RPMI8226 (cell line): Measurements from ENCODE around the gene OGN.
A peak's percentile ranks its signal among the peaks of the same experiment; 100 is the strongest.
"Not testable (repeated sequence)": the region's sequence is repeated elsewhere in the genome, so short reads cannot be mapped to it uniquely, and the experiment has no call there.

Source experiments
- DNase-seq: peaks from one replicate; pipeline ENCODE4 v3.0.0-alpha.2; 2015

Gene OGN, protein sequence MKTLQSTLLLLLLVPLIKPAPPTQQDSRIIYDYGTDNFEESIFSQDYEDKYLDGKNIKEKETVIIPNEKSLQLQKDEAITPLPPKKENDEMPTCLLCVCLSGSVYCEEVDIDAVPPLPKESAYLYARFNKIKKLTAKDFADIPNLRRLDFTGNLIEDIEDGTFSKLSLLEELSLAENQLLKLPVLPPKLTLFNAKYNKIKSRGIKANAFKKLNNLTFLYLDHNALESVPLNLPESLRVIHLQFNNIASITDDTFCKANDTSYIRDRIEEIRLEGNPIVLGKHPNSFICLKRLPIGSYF

DNA sequence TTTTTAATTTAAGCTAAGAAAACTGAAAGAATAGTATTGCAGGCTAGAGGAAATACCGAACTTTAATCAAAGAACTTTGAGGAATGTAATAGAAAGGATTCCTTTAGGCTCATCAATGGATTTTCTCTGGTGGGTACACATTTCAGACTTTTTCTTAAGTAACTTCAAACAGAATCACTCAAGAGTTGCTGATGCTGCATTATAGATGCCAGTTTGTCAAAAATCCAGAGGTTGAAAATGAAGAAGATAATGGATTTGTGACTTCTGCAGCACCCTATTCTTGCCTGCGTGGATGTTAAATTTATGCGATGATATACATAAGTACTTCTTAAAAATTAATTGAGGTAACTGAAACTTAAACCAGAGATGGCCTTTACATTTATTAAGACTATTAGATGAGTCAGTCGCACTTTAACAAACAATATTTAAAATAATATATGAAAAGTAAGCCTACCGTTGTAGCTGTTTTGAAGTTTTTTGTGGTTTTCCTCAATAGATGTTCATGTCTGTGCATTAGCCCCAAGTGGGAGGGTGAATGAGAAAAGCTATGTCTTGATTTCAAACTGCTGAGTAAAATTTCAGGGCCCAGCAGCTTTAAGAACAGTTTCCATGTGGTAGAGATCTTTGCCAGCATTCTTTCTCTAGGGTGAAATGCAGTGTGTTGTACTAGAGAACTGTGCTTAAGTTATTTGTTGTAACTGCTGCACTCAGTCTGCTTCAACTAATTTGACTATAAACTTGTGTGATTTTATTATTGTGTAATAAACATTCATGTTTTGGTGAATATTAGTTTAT lies at the start of gene OGN:
Gene OGN (minus strand): TSS at position 537 of the 795 bp plus-strand sequence. CDS start 1,171 bp downstream, outside the sequence.
- DNase-seq: no peak

GRCh38 chr9:92446536-92446935 lies 42.2 kb upstream of the OGN start:
- no peak for DNase-seq

DNA sequence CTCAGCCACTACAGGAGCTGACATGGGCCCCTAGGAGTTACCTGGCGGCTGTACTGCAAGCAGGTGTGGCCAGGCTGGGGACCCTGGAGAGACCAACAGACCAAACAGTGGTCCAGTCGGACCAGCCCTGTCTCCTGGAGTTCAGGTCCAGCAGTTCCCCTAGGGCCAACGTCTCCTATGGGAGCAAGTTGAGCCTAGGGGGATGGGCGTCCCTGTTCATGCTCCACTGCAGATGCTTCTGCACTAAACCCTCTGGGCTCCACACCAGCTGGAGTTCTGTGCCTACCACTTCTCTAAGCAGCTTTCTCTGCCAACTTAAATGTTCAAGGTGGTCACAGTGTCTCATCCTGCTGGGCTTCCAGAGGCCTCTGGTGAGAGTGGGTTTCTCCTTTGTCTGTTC lies 40.5 kb upstream of the OGN start:
- no peak for DNase-seq

GRCh38 chr9:92440751-92441046 lies 36.3 kb upstream of the OGN start:
- DNase-seq: no peak

GRCh38 chr9:92439921-92440750 lies 35.8 kb upstream of the OGN start:
- DNase-seq: no peak

GRCh38 chr9:92438900-92439526 lies 34.6 kb upstream of the OGN start:
- DNase-seq: no peak

DNA sequence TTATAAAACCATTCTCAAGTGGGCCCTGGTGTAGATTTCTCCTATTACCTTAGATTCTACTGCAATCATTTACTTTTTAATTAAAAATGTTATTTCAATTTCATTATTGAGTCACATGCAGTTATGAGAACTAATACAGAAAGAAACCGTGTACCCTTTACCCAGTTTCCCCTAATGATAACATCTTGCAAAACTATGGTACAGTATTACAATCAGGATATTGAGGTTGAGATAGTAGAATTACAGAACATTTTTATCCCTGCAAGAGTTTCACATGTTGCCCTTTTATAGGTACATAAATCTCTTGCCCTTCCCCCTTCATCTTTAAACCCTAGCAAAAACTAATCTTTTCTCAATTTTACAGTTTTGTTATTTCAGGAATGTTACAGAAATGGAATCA lies 30.9 kb upstream of the OGN start:
- DNase-seq: no peak

DNA sequence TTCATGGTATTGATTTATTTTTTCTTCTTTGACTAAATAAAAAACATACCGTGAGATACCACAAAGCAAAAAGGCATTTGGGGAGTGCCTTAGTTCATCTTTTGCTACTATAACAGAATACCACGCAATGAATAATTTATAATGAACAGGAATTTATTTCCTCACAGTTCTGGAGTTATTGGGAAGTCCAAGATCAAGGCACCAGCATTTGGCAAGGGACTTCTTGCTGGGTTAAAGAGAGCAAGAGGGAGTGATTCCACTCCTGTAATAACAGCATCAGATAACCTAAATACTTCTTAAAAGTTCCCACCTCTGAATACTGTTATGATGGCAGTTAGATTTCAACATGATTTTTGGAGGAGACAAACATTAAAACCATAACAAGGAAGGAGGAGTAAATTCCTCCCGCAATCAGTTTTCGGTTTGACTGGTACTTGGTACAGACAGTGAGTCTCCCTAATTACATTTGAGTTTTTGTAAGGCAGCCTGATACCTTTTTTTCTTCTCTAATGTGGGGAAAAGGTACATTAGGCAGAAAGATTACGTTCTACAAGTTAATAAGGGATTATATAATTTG lies 28.7 kb upstream of the OGN start:
- no peak for DNase-seq

DNA sequence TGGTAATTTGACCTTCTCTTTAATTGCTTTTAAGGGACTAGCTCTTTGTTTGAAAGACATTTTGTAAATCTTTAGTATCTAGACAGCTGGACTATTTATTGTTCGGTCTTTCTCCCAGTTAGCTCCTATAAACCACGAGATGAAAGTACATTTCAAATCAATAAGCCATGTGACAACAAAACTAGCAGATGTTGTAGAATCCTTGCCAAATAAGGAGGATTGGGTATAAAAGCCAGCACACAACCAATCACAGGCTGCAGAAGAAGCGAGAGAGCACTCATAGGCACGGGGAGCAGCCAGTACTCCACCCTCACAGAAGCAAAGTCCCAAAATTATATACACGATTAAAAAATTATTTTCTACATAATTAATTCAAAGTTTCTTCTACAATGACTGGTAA lies 28.0 kb upstream of the OGN start:
- DNase-seq: no peak

- no peak for DNase-seq
Observed at GRCh38 chr9:92429836-92430235, 25.5 kb upstream of the OGN start.

DNA sequence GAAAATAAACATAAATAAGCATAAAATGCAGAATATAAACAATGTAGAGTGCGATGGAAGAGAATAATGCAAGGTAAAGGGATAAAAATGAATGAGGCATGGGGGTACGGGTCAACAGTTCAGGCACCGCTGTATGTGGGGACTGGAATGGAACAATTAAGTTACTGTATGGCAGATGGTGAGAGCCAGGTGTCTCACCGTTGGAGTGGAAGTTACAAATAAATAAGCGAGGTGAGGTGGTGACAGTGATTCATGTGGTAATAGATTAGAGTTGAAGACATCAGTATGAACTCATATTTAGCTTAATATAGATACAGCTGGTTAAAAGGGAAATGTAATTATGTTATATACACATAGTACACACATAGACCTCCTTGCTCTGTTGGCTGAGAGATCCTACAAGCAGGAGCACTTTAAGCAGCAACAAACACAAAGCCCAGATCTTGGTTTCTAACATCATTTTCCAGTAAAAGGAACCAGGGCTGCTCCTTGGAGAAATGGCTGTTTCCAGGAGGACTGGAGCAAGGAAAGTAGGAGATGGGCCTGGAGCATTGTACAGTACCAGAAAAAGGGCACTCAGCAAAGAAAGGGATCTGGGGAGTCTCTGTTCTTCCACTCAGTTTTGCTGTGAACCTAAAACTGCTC lies 22.2 kb upstream of the OGN start:
- no peak for DNase-seq

GRCh38 chr9:92425474-92425873 lies 21.1 kb upstream of the OGN start:
- DNase-seq: no peak

DNA sequence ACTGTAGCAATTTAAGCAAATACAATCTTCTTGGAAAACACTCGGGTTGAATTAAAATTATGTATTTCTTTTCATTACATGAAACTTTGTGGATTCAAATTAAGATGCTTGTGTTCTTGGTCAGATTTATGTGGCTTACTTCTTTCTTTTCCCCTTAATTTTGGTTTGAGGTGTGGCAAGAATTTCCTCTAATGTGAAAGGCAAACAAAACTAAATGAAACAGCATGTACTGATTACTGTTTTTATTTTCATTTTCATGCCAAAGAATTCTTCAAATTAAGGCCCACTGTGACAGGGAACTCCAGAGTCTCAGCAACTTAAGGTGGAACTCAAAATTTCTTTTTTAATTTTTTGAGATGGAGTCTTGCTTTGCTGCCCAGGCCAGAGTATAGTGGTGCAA lies 20.0 kb upstream of the OGN start, which contains the start of gene OMD:
Gene OMD (minus strand): TSS at position 132 of the 400 bp plus-strand sequence. CDS start 6,913 bp downstream, outside the sequence.
- DNase-seq: no peak

- no peak for DNase-seq
Observed at GRCh38 chr9:92423612-92424011, 19.2 kb upstream of the OGN start.

- no peak for DNase-seq
Observed at GRCh38 chr9:92422611-92423338, 18.4 kb upstream of the OGN start.

DNA sequence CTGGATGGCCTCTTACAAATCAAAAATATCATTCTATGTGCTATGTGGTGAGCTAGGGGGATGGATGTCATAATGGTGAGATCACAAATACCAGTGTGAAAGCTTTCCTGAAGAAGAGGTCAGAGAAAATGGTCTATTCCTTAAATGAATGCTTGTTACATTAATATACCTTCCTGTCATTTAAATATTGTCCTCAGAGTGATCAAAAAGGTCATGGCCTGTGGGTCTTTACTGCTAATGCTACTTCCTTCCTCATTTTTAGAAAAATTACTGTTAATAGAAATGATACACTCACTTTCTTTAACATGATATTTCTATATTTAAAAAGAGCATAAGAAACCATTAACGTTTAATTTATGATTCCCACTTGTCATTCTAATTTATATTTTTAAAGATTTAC lies 10.2 kb upstream of the OGN start:
- DNase-seq: no peak

- not testable (repeated sequence) for DNase-seq
Observed at GRCh38 chr9:92411157-92411556, 6.8 kb upstream of the OGN start.

DNA sequence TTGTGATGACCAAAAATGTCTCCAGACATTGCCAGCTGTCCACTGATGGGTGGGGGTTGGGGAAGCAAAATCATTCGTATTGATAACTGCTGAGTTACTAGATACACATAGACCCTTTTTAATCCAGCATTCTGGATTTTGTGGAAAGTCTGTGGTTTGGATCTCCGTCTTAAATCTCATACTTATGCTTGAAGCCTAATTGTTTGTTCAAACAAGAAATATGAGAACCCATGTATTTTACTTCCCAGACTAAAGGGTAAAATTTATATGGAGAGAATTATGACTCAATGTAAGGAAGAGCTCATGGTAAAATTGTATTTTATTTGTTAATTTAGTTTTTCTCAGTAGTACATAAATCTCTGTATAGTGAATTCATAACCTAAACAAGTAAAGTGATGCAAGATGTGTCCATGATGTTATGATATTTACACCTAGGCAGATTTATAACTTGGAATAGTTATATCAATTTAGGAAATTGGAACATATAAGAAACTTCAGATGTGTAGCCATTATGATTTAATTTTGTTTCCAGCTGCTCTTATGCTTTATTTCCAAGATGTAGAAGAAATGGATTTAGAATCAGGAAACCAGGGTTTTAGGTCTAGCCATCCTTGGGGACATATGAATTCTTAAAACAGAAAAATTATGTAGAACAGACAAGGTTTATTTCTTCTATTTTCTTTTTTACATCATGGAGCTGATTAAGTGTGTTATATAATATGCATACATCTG lies 4.5 kb upstream of the OGN start:
- no peak for DNase-seq

DNA sequence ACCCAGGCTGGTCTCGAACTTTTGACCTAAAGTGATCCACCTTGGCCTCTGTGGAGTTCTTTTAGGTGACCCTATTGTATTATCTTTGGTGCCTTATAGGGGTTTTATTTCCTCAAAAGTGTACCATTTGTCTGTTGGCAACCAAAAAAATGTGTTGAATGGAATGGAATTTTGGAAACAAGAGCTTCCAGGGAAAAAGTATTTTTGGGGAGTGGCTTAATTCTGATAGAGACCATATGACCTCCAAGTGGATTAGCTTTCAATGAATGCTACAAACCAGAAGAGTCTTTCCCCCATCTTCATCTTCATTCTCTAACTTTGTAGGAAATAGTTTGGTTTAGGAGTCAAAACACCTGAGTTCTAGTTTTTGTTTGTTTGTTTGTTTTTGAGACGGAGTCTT lies 3.4 kb upstream of the OGN start:
- DNase-seq: no peak

- peak; percentile 53 for DNase-seq
Observed at GRCh38 chr9:92406477-92406876, 2.1 kb upstream of the OGN start.

DNA sequence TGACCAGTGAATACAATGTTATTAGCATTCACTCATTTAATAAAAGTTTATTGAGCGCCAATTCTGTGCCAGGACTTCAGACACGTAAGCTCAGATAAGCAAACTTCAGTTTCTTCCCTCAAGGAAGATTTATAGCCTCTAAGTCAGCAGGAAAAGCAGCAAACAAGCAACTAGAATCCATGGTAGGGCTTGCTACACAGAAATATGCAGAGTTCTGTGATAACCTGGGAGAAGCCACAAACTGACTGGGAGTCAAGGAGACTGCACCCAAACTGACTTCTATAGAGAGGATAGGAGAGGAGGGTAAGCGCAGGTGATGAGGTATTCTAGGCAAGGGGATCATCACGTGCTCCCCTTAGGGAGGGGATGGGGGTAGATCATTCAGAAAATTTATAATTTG lies 1.4 kb upstream of the OGN start:
- DNase-seq: no peak
